ENCODE measurements around the gene ZNF135.

ZNF135 gene

GRCh38 chr19:58067240-58067912 lies 8.3 kb downstream of the ZNF135 start:
- POLR2A ChIA-PET: no interaction called here

GRCh38 chr19:58079792-58080191 lies 20.7 kb downstream of the ZNF135 start:
- H3K4me1 ChIP-seq (ENCODE audit: control insufficient read depth, insufficient read depth, low read length): no peaks in the 10 kb centered on the region
- H3K9me3 ChIP-seq (ENCODE audit: control insufficient read depth, insufficient read depth, low read depth, low read length): no peaks in the 10 kb centered on the region; the same call in 1 of the 2 replicates
- CTCF ChIA-PET: interaction anchor here (0.5 to 1.0 kb wide), 2 partner anchors 25 to 1301 kb away, joined by 3 to 5 read pairs; no protein-coding TSS in a partner anchor
- POLR2A ChIA-PET: interaction anchor here (0.7 kb wide), 1 partner anchor 19 kb away, joined by 4 read pairs; no protein-coding TSS in a partner anchor
- no peak overlapping the region for H3K27ac ChIP-seq (ENCODE audit: extremely low read depth, low read depth, low read length)
- no peak for TF ChIP-seq ZNF843 (tag by site-specific recombination; IDR thresholded peaks at IDR 0.05)
- no peak for TF ChIP-seq ZNF391 (tag by site-specific recombination; IDR thresholded peaks at IDR 0.05; ENCODE audit: borderline replicate concordance, low read depth)
- no peak for TF ChIP-seq ZNF48 (tag by site-specific recombination; IDR thresholded peaks at IDR 0.05)
- no peak for TF ChIP-seq ZNF837 (tag by site-specific recombination; IDR thresholded peaks at IDR 0.05)
- TF ChIP-seq ZSCAN5A (tag by site-specific recombination; IDR thresholded peaks at IDR 0.05): no peak
- no peak for TF ChIP-seq ZNF664 (tag by site-specific recombination; IDR thresholded peaks at IDR 0.05)
- TF ChIP-seq PRDM1 (tag by site-specific recombination; IDR thresholded peaks at IDR 0.05): no peak
- TF ChIP-seq ZNF214 (tag by site-specific recombination; IDR thresholded peaks at IDR 0.05; ENCODE audit: borderline replicate concordance): no peak
- TF ChIP-seq ZNF521 (tag by site-specific recombination; IDR thresholded peaks at IDR 0.05): no peak
- TF ChIP-seq ZNF626 (tag by site-specific recombination; IDR thresholded peaks at IDR 0.05): no peak
- no peak for TF ChIP-seq ZNF133 (tag by site-specific recombination; IDR thresholded peaks at IDR 0.05)
- TF ChIP-seq ZNF140 (tag by site-specific recombination; IDR thresholded peaks at IDR 0.05): no peak
- no peak for TF ChIP-seq ZIC2 (tag by site-specific recombination; IDR thresholded peaks at IDR 0.05)
- H3K4me3 ChIP-seq (ENCODE audit: low read depth, low read length): no peak overlapping the region
- H3K36me3 ChIP-seq (ENCODE audit: control insufficient read depth in 2 of 2, insufficient read depth in 1 of 2, low read length in 2 of 2): peaks cover 0 to 1% of the 10 kb centered on the region in 2 experiments; a peak in 1 of 3 replicates

More at GRCh38 chr19:58067240-58067912, 8.3 kb downstream of the ZNF135 start:
- Histone ChIP-seq H3K4me3 (ENCODE audit: low read depth, low read length) (no peak overlapping the region), H3K4me1 (ENCODE audit: control insufficient read depth, insufficient read depth, low read length) (no peaks in the 10 kb centered on the region), H3K36me3 (ENCODE audit: control insufficient read depth in 2 of 2, insufficient read depth in 1 of 2, low read length in 2 of 2) (no peaks in the 10 kb centered on the region), H3K9me3 (ENCODE audit: control insufficient read depth, insufficient read depth, low read depth, low read length) (no peaks in the 10 kb centered on the region; the same call in none of the 2 replicates), H3K27ac (ENCODE audit: extremely low read depth, low read depth, low read length) (no peak overlapping the region)
- CTCF ChIA-PET: interaction anchor here (0.6 kb wide), 1 partner anchor 35 kb away, joined by 6 read pairs; no protein-coding TSS in a partner anchor
- TF ChIP-seq ZNF23 (tag by site-specific recombination; IDR thresholded peaks at IDR 0.05; ENCODE audit: borderline replicate concordance): no peak
- peak; percentile 76 for TF ChIP-seq SETDB1 (IDR thresholded peaks at IDR 0.05; ENCODE audit: insufficient read length, low read length)
- TF ChIP-seq TRIM28 (IDR thresholded peaks at IDR 0.05; ENCODE audit: borderline replicate concordance, low read length): peak; percentile 68; the same call in 1 of the 2 replicates
- TF ChIP-seq ZNF274 (IDR thresholded peaks at IDR 0.05; ENCODE audit: low read length): no peak
- peak; percentile 85; the same call in 1 of the 2 replicates for TF ChIP-seq ZNF274 (tag by site-specific recombination; IDR thresholded peaks at IDR 0.05; ENCODE audit: borderline replicate concordance)

- H3K9me3 ChIP-seq (ENCODE audit: control insufficient read depth, insufficient read depth, low read depth, low read length): no peaks in the 10 kb centered on the region; the same call in 1 of the 2 replicates
- POLR2A ChIA-PET: interaction anchor here (0.8 to 1.6 kb wide), 2 partner anchors 9 to 10 kb away, joined by 3 to 6 read pairs; no protein-coding TSS in a partner anchor
- H3K36me3 ChIP-seq (ENCODE audit: control insufficient read depth in 2 of 2, insufficient read depth in 1 of 2, low read length in 2 of 2): peaks cover 4 to 32% of the 10 kb centered on the region in 2 experiments; a peak in 2 of 3 replicates
- H3K4me3 ChIP-seq (ENCODE audit: low read depth, low read length): no peak overlapping the region
- no peak overlapping the region for H3K27ac ChIP-seq (ENCODE audit: extremely low read depth, low read depth, low read length)
- no peaks in the 10 kb centered on the region for H3K4me1 ChIP-seq (ENCODE audit: control insufficient read depth, insufficient read depth, low read length)
- CTCF ChIA-PET: no interaction called here
- TF ChIP-seq HOXC10 (CRISPR knock-in tag; IDR thresholded peaks at IDR 0.05) (0 out of 2 replicates have a peak, but pooled peaks have one; percentile 31), TCF7L2 (IDR thresholded peaks at IDR 0.05; ENCODE audit: borderline replicate concordance, low read depth, low read length) (no peak)
Observed at GRCh38 chr19:58083021-58083420, 23.9 kb downstream of the ZNF135 start.

All from HEK293 (cell line).